B cell (primary cell): ENCODE results near the gene GALNT7.

Experiments used
- CTCF ChIP-seq: fragments of 200-600 bp; IDR thresholded peaks from one replicate; pipeline ENCODE4 v1.8.0; 2022; ENCODE audit warnings: antibody characterized with exemption, mild to moderate bottlenecking
- EZH2 ChIP-seq: IDR thresholded peaks from 2 replicates; pipeline ENCODE4 v1.6.1; 2012; ENCODE audit warnings: borderline replicate concordance, low read depth, mild to moderate bottlenecking, moderate library complexity, low read length; ENCODE audit not compliant: insufficient read depth, poor library complexity, severe bottlenecking

- TF ChIP-seq CTCF (no peak), EZH2 (no peak)
Observed at GRCh38 chr4:173332021-173332487, 163.4 kb downstream of the GALNT7 start.
